Osteocyte (in vitro differentiated cells): ENCODE data around the gene LRRTM1. TPM values are rescaled to one million over a fixed set of nuclear protein-coding genes. Genes with fewer than 3 reads are reported as not detected.

Source experiments
- DNase-seq: peaks from one replicate; pipeline ENCODE4 v3.0.0; 2021; ENCODE audit warnings: mixed read lengths; ENCODE audit not compliant: unreplicated experiment; ENCODE audit errors: extremely low spot score
- H3K27ac Mint-ChIP-seq: one replicate; pipeline ENCODE4 v1.8.0; 2021; ENCODE audit warnings: mild to moderate bottlenecking, mixed read lengths; ENCODE audit not compliant: unreplicated experiment
- H3K27me3 Mint-ChIP-seq: one replicate; pipeline ENCODE4 v1.8.0; 2021; ENCODE audit warnings: mixed read lengths; ENCODE audit not compliant: unreplicated experiment
- H3K36me3 Mint-ChIP-seq: one replicate; pipeline ENCODE4 v1.8.0; 2021; ENCODE audit warnings: mixed read lengths; ENCODE audit not compliant: unreplicated experiment
- H3K4me1 Mint-ChIP-seq: one replicate; pipeline ENCODE4 v1.8.0; 2021; ENCODE audit warnings: mixed read lengths; ENCODE audit not compliant: unreplicated experiment
- H3K4me3 Mint-ChIP-seq: one replicate; pipeline ENCODE4 v1.8.0; 2021; ENCODE audit warnings: mild to moderate bottlenecking, moderate library complexity, mixed read lengths; ENCODE audit not compliant: unreplicated experiment
- H3K9me3 Mint-ChIP-seq: one replicate; pipeline ENCODE4 v1.8.0; 2021; ENCODE audit warnings: mixed read lengths; ENCODE audit not compliant: unreplicated experiment
- long read RNA-seq: library from polyadenylated mRNA; unstranded; transcript quantifications from one replicate; pipeline ENCODE4 v2.0.0, GENCODE V29; 2021
- total RNA-seq: library from RNA; stranded (reverse); gene quantifications from 2 replicates; pipeline ENCODE4 v1.2.1, GENCODE V29; 2021
- TF ChIP-seq, protein P1 (sequence below): fragments of 200-600 bp; sonication (generic); IDR thresholded peaks from 2 replicates; pipeline ENCODE4 v1.5.0; 2021; ENCODE audit warnings: antibody characterized with exemption, mild to moderate bottlenecking, moderate library complexity

The LRRTM1 gene, protein sequence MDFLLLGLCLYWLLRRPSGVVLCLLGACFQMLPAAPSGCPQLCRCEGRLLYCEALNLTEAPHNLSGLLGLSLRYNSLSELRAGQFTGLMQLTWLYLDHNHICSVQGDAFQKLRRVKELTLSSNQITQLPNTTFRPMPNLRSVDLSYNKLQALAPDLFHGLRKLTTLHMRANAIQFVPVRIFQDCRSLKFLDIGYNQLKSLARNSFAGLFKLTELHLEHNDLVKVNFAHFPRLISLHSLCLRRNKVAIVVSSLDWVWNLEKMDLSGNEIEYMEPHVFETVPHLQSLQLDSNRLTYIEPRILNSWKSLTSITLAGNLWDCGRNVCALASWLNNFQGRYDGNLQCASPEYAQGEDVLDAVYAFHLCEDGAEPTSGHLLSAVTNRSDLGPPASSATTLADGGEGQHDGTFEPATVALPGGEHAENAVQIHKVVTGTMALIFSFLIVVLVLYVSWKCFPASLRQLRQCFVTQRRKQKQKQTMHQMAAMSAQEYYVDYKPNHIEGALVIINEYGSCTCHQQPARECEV
- total RNA-seq, result not detected in 2 replicates
- long read RNA-seq, result 0 reads

DNA sequence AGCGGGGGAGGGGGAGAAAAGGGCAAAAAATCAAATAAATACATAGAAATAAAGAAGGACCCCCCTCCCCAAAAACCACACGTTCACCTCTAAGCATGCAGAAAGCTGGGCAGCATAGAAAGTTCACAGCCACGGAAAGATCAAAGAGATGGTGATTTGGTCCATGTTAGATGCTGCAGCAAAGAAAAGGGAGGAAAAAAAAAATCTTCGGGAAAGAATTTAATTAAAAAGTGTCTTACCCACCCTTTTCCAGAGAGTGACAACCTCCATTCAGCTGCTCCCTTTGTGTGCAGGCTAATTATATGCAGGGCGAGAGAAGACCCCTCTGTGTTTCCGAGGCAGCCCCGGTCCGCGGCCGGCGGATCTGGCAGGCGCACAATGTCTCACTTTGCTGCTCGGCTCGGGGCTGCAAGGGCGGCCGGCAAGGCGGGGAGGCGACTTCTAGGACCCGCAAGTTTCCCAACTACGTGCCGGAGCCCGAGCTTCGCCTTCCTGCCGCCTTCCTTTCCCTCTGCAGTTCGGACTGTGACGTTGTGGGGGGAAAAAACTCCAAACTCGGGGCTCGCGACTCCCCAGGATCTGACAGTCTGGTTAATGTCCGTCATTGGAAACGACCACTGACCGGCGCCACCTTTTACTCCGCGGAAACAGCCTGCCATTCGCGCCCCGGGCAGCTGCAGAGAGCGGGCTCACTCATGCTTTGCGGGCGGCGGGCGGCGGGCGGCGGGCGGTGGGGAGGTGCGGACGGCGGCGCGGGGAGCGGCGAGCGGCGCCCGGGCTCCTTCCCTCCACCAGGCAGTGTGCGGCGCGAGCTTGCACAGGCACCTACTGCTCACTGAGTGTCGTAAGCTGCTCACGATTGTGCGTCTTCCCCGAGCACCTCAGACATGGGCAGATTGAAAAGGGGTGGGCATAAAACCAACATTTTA is at the start of gene LRRTM1:
Gene LRRTM1, minus strand, starts transcription at position 844 of the 929 bp plus-strand sequence. CDS start 933 bp downstream, outside the sequence.
- H3K27me3 Mint-ChIP-seq, result peaks cover 25% of the 10 kb centered on the region
- no peak within 1 kb of the TSS for H3K27ac Mint-ChIP-seq
- TF ChIP-seq, protein P1, sequence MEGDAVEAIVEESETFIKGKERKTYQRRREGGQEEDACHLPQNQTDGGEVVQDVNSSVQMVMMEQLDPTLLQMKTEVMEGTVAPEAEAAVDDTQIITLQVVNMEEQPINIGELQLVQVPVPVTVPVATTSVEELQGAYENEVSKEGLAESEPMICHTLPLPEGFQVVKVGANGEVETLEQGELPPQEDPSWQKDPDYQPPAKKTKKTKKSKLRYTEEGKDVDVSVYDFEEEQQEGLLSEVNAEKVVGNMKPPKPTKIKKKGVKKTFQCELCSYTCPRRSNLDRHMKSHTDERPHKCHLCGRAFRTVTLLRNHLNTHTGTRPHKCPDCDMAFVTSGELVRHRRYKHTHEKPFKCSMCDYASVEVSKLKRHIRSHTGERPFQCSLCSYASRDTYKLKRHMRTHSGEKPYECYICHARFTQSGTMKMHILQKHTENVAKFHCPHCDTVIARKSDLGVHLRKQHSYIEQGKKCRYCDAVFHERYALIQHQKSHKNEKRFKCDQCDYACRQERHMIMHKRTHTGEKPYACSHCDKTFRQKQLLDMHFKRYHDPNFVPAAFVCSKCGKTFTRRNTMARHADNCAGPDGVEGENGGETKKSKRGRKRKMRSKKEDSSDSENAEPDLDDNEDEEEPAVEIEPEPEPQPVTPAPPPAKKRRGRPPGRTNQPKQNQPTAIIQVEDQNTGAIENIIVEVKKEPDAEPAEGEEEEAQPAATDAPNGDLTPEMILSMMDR, result no peak
- no peak for DNase-seq
- H3K9me3 Mint-ChIP-seq, result no peaks in the 10 kb centered on the region
- peak within 1 kb of the TSS; percentile 38 for H3K4me3 Mint-ChIP-seq
- H3K36me3 Mint-ChIP-seq, result no peaks in the 10 kb centered on the region
- peaks cover 1% of the 10 kb centered on the region for H3K4me1 Mint-ChIP-seq

DNA sequence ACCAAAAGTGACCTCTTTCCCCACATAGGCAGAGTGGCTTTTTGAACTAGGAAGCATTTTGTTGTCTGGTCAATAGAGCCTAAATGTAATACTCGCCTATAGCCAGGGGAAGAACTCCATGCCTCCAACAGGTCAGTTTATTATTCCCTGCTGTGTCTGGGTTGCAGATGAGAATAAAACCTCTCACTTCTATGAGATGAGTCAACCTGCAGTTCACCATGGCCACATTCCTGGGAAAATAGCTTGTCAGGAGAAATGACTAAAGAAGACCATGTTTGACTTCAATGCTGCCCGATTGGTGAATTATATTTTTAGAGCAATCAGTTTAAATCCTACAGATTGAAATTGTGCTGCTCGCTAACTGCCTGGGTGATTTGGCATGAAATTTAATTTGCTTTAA is 46.7 kb upstream of the LRRTM1 start:
- Mint-ChIP-seq H3K9me3 (peaks cover 18% of the 10 kb centered on the region), H3K4me1 (no peaks in the 10 kb centered on the region), H3K27ac (no peak overlapping the region), H3K36me3 (no peaks in the 10 kb centered on the region), H3K4me3 (no peak overlapping the region), H3K27me3 (no peaks in the 10 kb centered on the region)
- DNase-seq, result no peak
- TF ChIP-seq, protein P1, result no peak

DNA sequence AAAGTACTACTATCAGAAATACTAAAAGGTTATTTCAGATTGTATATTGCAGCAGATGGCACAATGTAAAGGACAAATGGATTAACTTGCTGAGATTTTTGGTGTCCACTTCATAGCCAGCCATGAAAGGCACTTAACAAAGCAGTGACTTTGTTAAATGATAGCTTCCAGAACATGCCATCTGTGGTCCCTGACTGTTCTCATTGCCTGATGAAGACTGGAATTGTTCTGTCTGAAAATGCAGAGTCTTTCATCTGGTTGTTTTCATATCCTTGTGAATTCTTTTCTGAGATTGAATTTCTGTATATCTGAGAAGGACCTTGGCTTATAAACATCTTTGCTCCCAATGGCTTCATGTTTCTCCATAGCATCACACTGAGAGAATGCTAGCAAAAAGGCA is 44.4 kb upstream of the LRRTM1 start:
- H3K4me1 Mint-ChIP-seq, result no peaks in the 10 kb centered on the region
- no peaks in the 10 kb centered on the region for H3K36me3 Mint-ChIP-seq
- peaks cover 22% of the 10 kb centered on the region for H3K9me3 Mint-ChIP-seq
- no peaks in the 10 kb centered on the region for H3K27me3 Mint-ChIP-seq
- H3K27ac Mint-ChIP-seq, result no peak overlapping the region
- no peak for DNase-seq
- H3K4me3 Mint-ChIP-seq, result no peak overlapping the region
- TF ChIP-seq, protein P1, result no peak

DNA sequence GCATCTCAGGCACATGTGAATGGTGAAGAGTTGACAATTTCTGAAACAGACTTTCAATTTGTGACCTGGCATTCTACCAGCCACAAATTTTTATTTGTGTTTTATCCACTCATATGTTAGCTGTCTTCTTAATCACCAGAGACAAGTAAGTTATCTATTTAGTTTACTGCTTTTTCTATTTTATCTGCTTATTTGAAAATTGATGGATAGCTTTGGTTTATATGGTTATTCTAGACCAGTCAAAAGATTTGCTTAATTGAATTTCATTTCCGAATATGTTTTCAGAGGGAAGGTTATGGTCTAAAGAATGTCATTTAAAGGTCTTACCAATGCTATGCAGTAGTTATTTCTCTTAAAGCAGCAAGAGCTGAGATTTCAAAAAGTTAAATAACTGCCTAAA is 43.5 kb upstream of the LRRTM1 start:
- Mint-ChIP-seq H3K4me3 (no peak overlapping the region), H3K9me3 (peaks cover 21% of the 10 kb centered on the region), H3K27me3 (no peaks in the 10 kb centered on the region), H3K27ac (no peak overlapping the region), H3K36me3 (no peaks in the 10 kb centered on the region), H3K4me1 (no peaks in the 10 kb centered on the region)
- no peak for DNase-seq
- TF ChIP-seq, protein P1, result no peak
